ENCODE results near the gene NAGLU.

Gene NAGLU

GRCh38 chr17:42536048-42536371 is at the start of gene NAGLU:
Gene NAGLU, plus strand, starts transcription at chr17:42536241. Its CDS starts 32 bp downstream, at chr17:42536273.
- Mint-ChIP-seq H3K36me3 (peaks cover 2% of the 10 kb centered on the region), H3K27me3 (no peaks in the 10 kb centered on the region), H3K4me3 (peak within 1 kb of the TSS; percentile 88), H3K9me3 (no peaks in the 10 kb centered on the region), H3K4me1 (peaks cover 20% of the 10 kb centered on the region), H3K27ac (peak within 1 kb of the TSS; percentile 92)
- ATAC-seq (ENCODE audit: low read depth) (peak; percentile 88), DNase-seq (ENCODE audit: low spot score in 2 of 2) (peak; percentile 82 to 91)

DNA sequence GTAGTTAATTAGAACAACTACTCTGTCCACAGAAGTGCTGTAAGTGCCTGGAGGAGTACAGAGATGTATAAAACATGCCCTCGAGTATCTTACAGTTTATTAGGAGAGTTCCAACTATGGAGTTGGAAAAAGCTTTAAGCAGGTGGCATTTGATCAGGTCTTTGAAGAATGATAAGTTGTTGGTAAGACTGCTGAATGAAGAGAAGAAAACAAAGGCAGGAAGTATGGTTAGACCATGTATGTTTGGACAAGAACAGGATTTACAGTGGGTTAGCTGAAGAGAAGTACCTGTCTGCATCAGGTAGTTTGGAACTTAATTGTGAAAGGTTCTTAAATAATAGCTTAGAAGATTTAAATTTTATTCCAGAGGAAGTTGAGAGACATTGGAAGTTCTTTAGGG is 48.0 kb upstream of the NAGLU start:
- Mint-ChIP-seq H3K4me1 (peaks cover 3% of the 10 kb centered on the region), H3K27me3 (no peaks in the 10 kb centered on the region)

GRCh38 chr17:42493319-42493718 is 42.7 kb upstream of the NAGLU start:
- Mint-ChIP-seq H3K27ac (no peak overlapping the region), H3K4me1 (peaks cover 3% of the 10 kb centered on the region), H3K4me3 (no peak overlapping the region), H3K36me3 (peaks cover 20% of the 10 kb centered on the region), H3K27me3 (no peaks in the 10 kb centered on the region), H3K9me3 (no peaks in the 10 kb centered on the region)
- no peak for DNase-seq (ENCODE audit: low spot score in 2 of 2)
- ATAC-seq (ENCODE audit: low read depth) = no peak

More for the DNA sequence above, 48.0 kb upstream of the NAGLU start:
- no peak for DNase-seq (ENCODE audit: low spot score in 2 of 2)
- no peak for ATAC-seq (ENCODE audit: low read depth)
- no peak overlapping the region for H3K27ac Mint-ChIP-seq
- peaks cover 25% of the 10 kb centered on the region for H3K36me3 Mint-ChIP-seq
- no peak overlapping the region for H3K4me3 Mint-ChIP-seq
- H3K9me3 Mint-ChIP-seq = no peaks in the 10 kb centered on the region

DNA sequence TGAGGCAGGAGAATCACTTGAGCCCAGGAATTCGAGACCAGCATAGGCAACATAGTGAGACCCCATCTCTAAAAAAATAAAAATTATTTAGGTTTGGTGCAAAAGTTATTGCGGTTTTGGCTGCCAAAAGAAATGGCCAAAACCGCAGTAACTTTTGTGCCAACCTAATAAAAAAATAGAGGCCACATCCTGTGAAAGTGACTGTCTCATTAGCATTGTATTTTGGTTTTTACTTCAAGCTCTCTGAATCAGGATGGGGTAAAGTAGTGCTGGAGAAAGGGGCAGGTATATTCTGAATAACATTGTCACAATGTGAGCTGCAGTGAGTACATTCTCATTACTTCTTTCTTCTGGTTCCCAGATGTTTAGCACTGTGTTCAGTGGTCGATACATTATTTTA is 41.4 kb upstream of the NAGLU start:
- H3K36me3 Mint-ChIP-seq = peaks cover 17% of the 10 kb centered on the region
- H3K27me3 Mint-ChIP-seq = no peaks in the 10 kb centered on the region
- no peak overlapping the region for H3K4me3 Mint-ChIP-seq
- H3K9me3 Mint-ChIP-seq = no peaks in the 10 kb centered on the region
- H3K27ac Mint-ChIP-seq = no peak overlapping the region
- ATAC-seq (ENCODE audit: low read depth) (no peak), DNase-seq (ENCODE audit: low spot score in 2 of 2) (no peak)
- peaks cover 3% of the 10 kb centered on the region for H3K4me1 Mint-ChIP-seq

DNA sequence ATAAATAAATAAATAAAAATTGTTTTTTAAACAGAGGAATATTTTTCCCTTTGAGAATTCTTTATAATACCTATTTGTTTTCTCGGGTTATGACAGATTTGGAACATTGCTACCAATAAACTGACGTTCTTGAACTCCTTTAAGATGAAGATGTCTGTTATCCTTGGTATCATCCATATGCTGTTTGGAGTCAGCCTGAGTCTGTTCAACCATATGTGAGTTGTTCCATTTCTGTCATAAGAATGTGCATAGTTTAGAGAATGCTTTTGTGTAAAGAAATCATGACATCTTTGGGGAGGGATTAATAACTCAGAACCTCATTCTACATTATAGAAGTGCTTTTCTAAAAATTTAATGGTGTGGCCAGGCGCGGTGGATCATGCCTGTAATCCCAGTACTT is 37.2 kb upstream of the NAGLU start:
- H3K9me3 Mint-ChIP-seq = no peaks in the 10 kb centered on the region
- ATAC-seq (ENCODE audit: low read depth) = no peak
- H3K36me3 Mint-ChIP-seq = peaks cover 30% of the 10 kb centered on the region
- no peak overlapping the region for H3K27ac Mint-ChIP-seq
- no peak overlapping the region for H3K4me3 Mint-ChIP-seq
- no peaks in the 10 kb centered on the region for H3K27me3 Mint-ChIP-seq
- H3K4me1 Mint-ChIP-seq = peaks cover 3% of the 10 kb centered on the region
- no peak for DNase-seq (ENCODE audit: low spot score in 2 of 2)

DNA sequence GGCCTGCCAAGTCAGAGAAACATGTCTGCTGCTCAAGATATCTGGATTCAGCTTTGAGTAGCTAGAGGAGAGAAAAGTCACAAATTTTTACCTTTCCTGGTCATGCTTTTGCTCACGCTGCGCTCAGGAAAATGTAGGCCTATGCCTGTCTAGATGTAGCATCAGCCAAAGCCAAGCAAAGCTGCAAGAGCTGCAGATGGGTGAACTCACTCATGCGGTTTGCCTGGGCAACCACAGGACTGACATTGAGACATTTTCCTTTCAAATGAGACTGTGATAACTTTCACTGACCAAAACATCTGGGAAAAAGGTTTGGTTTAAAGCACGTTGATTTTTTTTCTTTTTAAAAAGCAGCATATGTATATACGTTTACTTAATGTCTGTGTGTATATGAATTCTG is 34.0 kb upstream of the NAGLU start:
- DNase-seq (ENCODE audit: low spot score in 2 of 2) (no peak), ATAC-seq (ENCODE audit: low read depth) (no peak)
- Mint-ChIP-seq H3K4me3 (no peak overlapping the region), H3K9me3 (no peaks in the 10 kb centered on the region), H3K36me3 (peaks cover 20% of the 10 kb centered on the region), H3K4me1 (no peaks in the 10 kb centered on the region), H3K27ac (no peak overlapping the region), H3K27me3 (no peaks in the 10 kb centered on the region)

GRCh38 chr17:42502926-42503325 is 33.1 kb upstream of the NAGLU start:
- H3K36me3 Mint-ChIP-seq = peaks cover 22% of the 10 kb centered on the region
- no peak overlapping the region for H3K4me3 Mint-ChIP-seq
- no peak overlapping the region for H3K27ac Mint-ChIP-seq
- H3K27me3 Mint-ChIP-seq = no peaks in the 10 kb centered on the region
- no peak for ATAC-seq (ENCODE audit: low read depth)
- H3K4me1 Mint-ChIP-seq = no peaks in the 10 kb centered on the region
- no peaks in the 10 kb centered on the region for H3K9me3 Mint-ChIP-seq
- DNase-seq (ENCODE audit: low spot score in 2 of 2) = no peak

DNA sequence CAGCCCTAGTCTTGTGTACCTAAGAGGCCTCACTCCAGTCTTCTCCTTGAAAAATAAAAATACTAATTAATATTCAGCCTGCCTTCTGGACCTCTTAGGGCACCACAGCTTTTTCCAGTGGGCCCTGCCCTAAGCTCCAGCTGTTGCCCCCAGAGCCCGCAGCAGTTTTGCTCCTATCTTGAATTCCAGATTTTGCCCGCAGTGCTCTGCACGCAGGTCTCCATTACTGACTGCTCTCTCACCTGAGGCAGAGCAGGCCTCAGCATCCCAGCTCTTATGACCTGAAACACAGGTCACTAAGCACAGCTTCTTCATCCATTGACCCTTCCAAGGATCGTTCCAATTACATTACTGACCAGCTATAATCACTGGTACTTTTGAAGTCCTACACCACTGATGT is 28.4 kb upstream of the NAGLU start:
- no peak for DNase-seq (ENCODE audit: low spot score in 2 of 2)
- Mint-ChIP-seq H3K27ac (no peak overlapping the region), H3K27me3 (no peaks in the 10 kb centered on the region), H3K4me3 (no peak overlapping the region), H3K4me1 (peaks cover 2% of the 10 kb centered on the region), H3K36me3 (peaks cover 31% of the 10 kb centered on the region), H3K9me3 (no peaks in the 10 kb centered on the region)
- ATAC-seq (ENCODE audit: low read depth) = no peak

- Mint-ChIP-seq H3K27ac (no peak overlapping the region), H3K4me3 (no peak overlapping the region), H3K4me1 (peaks cover 2% of the 10 kb centered on the region), H3K9me3 (no peaks in the 10 kb centered on the region), H3K27me3 (no peaks in the 10 kb centered on the region), H3K36me3 (peaks cover 27% of the 10 kb centered on the region)
- DNase-seq (ENCODE audit: low spot score in 2 of 2) = no peak
- no peak for ATAC-seq (ENCODE audit: low read depth)
Measured at GRCh38 chr17:42508426-42509165, 27.4 kb upstream of the NAGLU start.

- Mint-ChIP-seq H3K27ac (no peak overlapping the region), H3K27me3 (no peaks in the 10 kb centered on the region), H3K9me3 (no peaks in the 10 kb centered on the region), H3K36me3 (peaks cover 27% of the 10 kb centered on the region), H3K4me1 (peaks cover 2% of the 10 kb centered on the region), H3K4me3 (no peak overlapping the region)
- no peak for DNase-seq (ENCODE audit: low spot score in 2 of 2)
- no peak for ATAC-seq (ENCODE audit: low read depth)
Measured at GRCh38 chr17:42509409-42509808, 26.6 kb upstream of the NAGLU start.

DNA sequence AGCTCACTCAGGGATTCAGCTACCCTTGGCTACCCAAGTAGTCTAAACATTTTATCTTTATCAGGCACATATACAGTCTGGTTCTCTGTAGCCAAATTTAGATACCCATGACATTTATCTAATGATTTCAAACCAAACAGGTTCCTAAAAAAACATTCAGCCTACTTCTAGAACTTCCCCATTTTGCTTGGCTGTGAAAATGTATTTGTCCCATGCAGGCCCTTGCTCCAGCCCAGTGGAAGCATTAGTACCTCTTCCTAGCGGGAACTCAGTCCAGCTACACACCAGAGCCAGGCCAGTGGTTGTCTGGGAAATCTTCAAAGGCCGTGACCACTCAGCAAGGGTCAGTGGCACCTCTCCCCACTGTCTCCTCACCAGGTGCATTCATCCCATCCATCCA is 26.2 kb upstream of the NAGLU start:
- no peak overlapping the region for H3K4me3 Mint-ChIP-seq
- ATAC-seq (ENCODE audit: low read depth) = no peak
- no peaks in the 10 kb centered on the region for H3K9me3 Mint-ChIP-seq

DNA sequence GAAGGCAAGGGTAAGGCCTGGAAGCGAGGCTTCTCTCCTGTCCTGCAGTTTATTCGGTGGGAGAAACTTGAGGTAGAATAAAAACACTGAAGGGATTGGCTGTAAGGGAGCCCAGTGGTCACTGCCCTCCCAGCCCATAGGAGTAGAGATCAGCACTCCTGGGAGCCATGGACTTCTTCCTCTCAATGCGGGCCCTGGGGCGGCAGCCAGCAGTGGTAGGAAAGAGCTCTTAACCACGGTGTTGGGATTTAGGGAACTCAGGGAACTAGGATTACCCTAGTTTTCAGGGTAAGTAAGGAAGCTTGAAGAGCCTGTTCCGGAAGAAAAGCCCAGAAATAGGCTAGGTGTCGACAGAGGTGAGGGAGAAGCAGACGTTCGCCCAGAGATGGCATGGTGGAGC is 23.8 kb upstream of the NAGLU start:
- Mint-ChIP-seq H3K4me3 (no peak overlapping the region), H3K4me1 (peaks cover 2% of the 10 kb centered on the region), H3K9me3 (no peaks in the 10 kb centered on the region), H3K36me3 (peaks cover 25% of the 10 kb centered on the region), H3K27ac (no peak overlapping the region), H3K27me3 (no peaks in the 10 kb centered on the region)
- no peak for ATAC-seq (ENCODE audit: low read depth)
- no peak for DNase-seq (ENCODE audit: low spot score in 2 of 2)

More for the DNA sequence above, 26.2 kb upstream of the NAGLU start:
- Mint-ChIP-seq H3K27ac (no peak overlapping the region), H3K4me1 (peaks cover 2% of the 10 kb centered on the region), H3K27me3 (no peaks in the 10 kb centered on the region), H3K36me3 (peaks cover 27% of the 10 kb centered on the region)
- DNase-seq (ENCODE audit: low spot score in 2 of 2) = no peak

GRCh38 chr17:42512733-42513251 is 23.2 kb upstream of the NAGLU start:
- no peaks in the 10 kb centered on the region for H3K9me3 Mint-ChIP-seq
- ATAC-seq (ENCODE audit: low read depth) (no peak), DNase-seq (ENCODE audit: low spot score in 2 of 2) (no peak)
- H3K27me3 Mint-ChIP-seq = no peaks in the 10 kb centered on the region
- peaks cover 4% of the 10 kb centered on the region for H3K4me1 Mint-ChIP-seq
- H3K4me3 Mint-ChIP-seq = no peak overlapping the region
- H3K27ac Mint-ChIP-seq = no peak overlapping the region
- H3K36me3 Mint-ChIP-seq = peaks cover 24% of the 10 kb centered on the region

- Mint-ChIP-seq H3K27ac (no peak overlapping the region), H3K27me3 (no peaks in the 10 kb centered on the region), H3K36me3 (peaks cover 16% of the 10 kb centered on the region), H3K4me3 (no peak overlapping the region), H3K4me1 (peaks cover 4% of the 10 kb centered on the region), H3K9me3 (no peaks in the 10 kb centered on the region)
- DNase-seq (ENCODE audit: low spot score in 2 of 2) (no peak), ATAC-seq (ENCODE audit: low read depth) (no peak)
Measured at GRCh38 chr17:42513686-42514085, 22.4 kb upstream of the NAGLU start.

DNA sequence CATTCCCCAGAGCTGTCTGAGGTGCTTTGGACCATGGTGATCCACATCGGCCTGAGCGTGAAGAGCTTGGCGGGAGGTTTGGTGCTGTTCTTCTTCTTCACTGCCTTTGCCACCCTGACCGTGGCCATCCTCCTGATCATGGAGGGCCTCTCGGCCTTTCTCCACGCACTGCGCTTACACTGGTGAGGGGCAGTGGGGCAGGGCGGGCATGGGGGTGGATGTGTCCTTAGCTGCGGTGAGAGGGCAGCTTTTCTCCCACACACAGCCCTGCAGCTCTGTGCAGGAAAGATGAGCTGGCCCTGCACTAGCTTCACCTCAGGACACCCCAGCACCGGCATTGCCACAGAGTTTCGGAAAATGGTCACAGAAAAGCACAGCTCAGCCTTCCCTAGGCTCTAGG is 21.8 kb upstream of the NAGLU start:
- no peak for DNase-seq (ENCODE audit: low spot score in 2 of 2)
- peaks cover 4% of the 10 kb centered on the region for H3K4me1 Mint-ChIP-seq
- no peak for ATAC-seq (ENCODE audit: low read depth)
- H3K27ac Mint-ChIP-seq = peak overlapping the region; percentile 48
- H3K9me3 Mint-ChIP-seq = no peaks in the 10 kb centered on the region
- H3K27me3 Mint-ChIP-seq = no peaks in the 10 kb centered on the region
- H3K36me3 Mint-ChIP-seq = peaks cover 10% of the 10 kb centered on the region
- no peak overlapping the region for H3K4me3 Mint-ChIP-seq
